SK-N-MC (cell line): ENCODE data around the gene KCNMA1.

Experiments
- EZH2 ChIP-seq: fragments of 200-600 bp; sonication (generic); IDR thresholded peaks from one replicate; pipeline ENCODE4 v1.6.1; 2017; ENCODE audit warnings: antibody characterized with exemption
- FOXP2 ChIP-seq: optimal IDR thresholded peaks from 2 replicates; pipeline ENCODE3; 2011; ENCODE audit warnings: mild to moderate bottlenecking, moderate library complexity; ENCODE audit not compliant: insufficient read depth; ENCODE audit errors: extremely low read length, control extremely low read depth
- POLR2AphosphoS5 ChIP-seq: IDR thresholded peaks from 2 replicates; pipeline ENCODE4 v1.6.1; 2012; ENCODE audit warnings: mild to moderate bottlenecking, low read depth, low read length, borderline replicate concordance

GRCh38 chr10:77185696-77186095 is 451.9 kb downstream of the KCNMA1 start:
- TF ChIP-seq POLR2AphosphoS5 (no peak), EZH2 (no peak), FOXP2 (no peak)
